BJ (cell line): Measurements from ENCODE around the gene MFRP. TPM values are rescaled to one million over a fixed set of nuclear protein-coding genes. Genes with fewer than 3 reads are reported as not detected.

ENCODE experiments used
- CTCF ChIA-PET: fragments of 350-600 bp; formaldehyde crosslinking; extraction: SDS; loops from one replicate; lab custom pipeline; 2021; ENCODE audit warnings: antibody characterized with exemption, inconsistent platforms; lab: Yijun Ruan, JAX
- POLR2A ChIA-PET: fragments of 300-600 bp; sonication (Branson Sonifier 250); formaldehyde crosslinking; extraction: SDS; loops from one replicate; lab custom pipeline; 2021; ENCODE audit warnings: antibody characterized with exemption; lab: Charles Lee
- DNase-seq: peaks from one replicate; pipeline ENCODE4 v3.0.0-alpha.2; 2011; ENCODE audit warnings: low read depth
- H3K27me3 ChIP-seq: 2 replicates; pipeline ENCODE4 v1.6.0; 2011; ENCODE audit warnings: low read length; ENCODE audit not compliant: control insufficient read depth, insufficient read depth
- H3K36me3 ChIP-seq: 2 replicates; pipeline ENCODE4 v1.5.1; 2011; ENCODE audit warnings: low read length; ENCODE audit not compliant: control insufficient read depth, insufficient read depth
- H3K4me3 ChIP-seq: 2 replicates; pipeline ENCODE4 v1.5.1; 2011; ENCODE audit warnings: low read depth, mild to moderate bottlenecking, control low read depth, low read length
- polyA plus RNA-seq: library from polyadenylated mRNA; depleted of rRNA; stranded (reverse); fragments of >200 nt; gene quantifications from 2 replicates; pipeline ENCODE4 v1.2.3, GENCODE V29; 2011
- TF ChIP-seq, protein P1 (sequence below): IDR thresholded peaks from 2 replicates; pipeline ENCODE4 v1.5.1; 2011; ENCODE audit warnings: low read depth, mild to moderate bottlenecking, control low read depth, inconsistent platforms, low read length, moderate library complexity; ENCODE audit not compliant: insufficient read depth

MFRP gene
- polyA plus RNA-seq, 1 experiment = not detected

DNA sequence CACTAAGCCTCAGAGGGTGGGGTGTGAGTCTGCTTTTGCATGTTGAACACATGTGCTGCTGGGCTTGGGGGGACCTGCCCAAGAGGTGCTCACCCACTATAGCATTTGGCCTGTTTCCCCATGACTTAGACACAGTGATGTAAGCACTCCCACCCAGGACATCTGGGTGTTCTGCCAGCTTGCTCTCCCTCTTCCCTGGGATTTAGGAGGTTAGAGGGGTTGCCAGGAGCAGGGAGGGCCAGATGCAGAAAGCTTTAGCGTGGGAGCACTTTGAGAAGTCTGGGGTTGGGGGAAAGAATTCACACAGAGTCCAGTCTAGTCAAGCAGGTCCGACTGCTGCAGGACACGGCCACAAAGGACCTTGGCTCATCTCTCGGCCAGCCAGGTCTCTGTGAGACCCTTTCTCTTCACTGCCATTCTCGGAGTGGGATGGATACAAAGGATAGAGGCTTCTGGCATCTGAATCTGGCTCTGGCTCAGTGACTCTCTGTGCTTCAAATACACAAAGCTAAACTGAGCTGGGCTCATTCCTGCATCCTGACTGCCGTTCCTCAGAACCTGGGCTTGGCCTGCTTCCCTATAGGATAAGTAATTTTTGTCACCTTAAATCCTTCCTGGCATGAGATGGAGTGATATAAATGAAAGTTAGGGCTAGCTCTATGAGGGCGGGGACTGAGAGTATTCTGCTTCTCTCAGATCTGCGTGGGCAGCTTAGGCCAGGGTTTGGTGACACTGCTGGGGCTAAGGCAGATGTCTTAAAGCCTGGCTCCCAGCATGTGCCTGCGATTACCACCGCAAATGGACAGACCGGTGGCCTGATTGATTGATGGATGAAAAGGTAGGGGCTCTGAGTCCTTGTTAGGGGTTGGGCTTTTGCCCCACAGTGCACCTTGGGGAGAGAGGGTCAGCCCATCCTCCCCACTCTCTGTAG is 20.4 kb upstream of the MFRP start:
- ChIA-PET POLR2A (interaction anchor here (1.1 kb wide), 1 partner anchor 29 kb away, joined by 5 read pairs; no protein-coding TSS in a partner anchor), CTCF (interaction anchor here (0.7 to 21.4 kb wide), 11 partner anchors 10 to 110 kb away, joined by 3 to 349 read pairs (median 8); partner anchors contain the start of gene USP2)
- Histone ChIP-seq H3K27me3 (no peaks in the 10 kb centered on the region; the same call in 1 of the 2 replicates), H3K4me3 (no peak overlapping the region), H3K36me3 (no peaks in the 10 kb centered on the region)
- TF ChIP-seq, protein P1, sequence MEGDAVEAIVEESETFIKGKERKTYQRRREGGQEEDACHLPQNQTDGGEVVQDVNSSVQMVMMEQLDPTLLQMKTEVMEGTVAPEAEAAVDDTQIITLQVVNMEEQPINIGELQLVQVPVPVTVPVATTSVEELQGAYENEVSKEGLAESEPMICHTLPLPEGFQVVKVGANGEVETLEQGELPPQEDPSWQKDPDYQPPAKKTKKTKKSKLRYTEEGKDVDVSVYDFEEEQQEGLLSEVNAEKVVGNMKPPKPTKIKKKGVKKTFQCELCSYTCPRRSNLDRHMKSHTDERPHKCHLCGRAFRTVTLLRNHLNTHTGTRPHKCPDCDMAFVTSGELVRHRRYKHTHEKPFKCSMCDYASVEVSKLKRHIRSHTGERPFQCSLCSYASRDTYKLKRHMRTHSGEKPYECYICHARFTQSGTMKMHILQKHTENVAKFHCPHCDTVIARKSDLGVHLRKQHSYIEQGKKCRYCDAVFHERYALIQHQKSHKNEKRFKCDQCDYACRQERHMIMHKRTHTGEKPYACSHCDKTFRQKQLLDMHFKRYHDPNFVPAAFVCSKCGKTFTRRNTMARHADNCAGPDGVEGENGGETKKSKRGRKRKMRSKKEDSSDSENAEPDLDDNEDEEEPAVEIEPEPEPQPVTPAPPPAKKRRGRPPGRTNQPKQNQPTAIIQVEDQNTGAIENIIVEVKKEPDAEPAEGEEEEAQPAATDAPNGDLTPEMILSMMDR = no peak
- no peak for DNase-seq

DNA sequence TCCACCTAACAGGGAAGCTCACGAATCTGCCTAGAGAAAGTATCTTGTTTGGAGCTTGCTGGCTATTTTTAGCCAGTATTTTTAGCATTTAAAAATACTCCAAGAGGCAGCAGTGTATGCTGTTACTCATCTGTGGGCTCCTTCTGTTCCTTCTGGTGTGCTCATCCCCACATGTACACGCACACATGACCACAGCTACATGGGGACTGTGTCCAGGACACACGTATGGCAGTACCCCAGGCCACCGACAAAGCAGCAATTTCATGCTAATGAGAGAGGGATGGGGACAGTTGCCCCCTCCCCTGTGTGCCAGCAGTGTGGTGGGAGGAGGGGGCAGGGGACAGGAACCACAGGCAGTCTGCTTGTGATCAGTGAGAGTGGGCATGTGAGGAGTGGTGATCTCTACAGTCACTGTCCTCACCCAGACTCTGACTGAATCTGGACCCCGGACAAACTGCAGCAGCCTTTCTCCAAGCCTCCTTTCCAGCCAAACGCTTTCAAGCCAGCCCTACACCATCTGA is 18.6 kb upstream of the MFRP start:
- ChIA-PET CTCF (interaction anchor here (0.6 to 3.2 kb wide), 14 partner anchors 9 to 803 kb away, joined by 3 to 32 read pairs (median 4); partner anchors contain the start of genes C1QTNF5 and USP2), POLR2A (no interaction called here)
- no peaks in the 10 kb centered on the region for H3K36me3 ChIP-seq
- H3K4me3 ChIP-seq = no peak overlapping the region
- TF ChIP-seq, protein P1 = no peak
- DNase-seq = no peak
- H3K27me3 ChIP-seq = no peaks in the 10 kb centered on the region

- DNase-seq = no peak
- Histone ChIP-seq H3K27me3 (no peaks in the 10 kb centered on the region), H3K36me3 (no peaks in the 10 kb centered on the region), H3K4me3 (peak overlapping the region; percentile 32)
- ChIA-PET CTCF (interaction anchor here (0.8 to 3.2 kb wide), 13 partner anchors 8 to 744 kb away, joined by 3 to 32 read pairs (median 5); partner anchors contain the start of genes C1QTNF5 and USP2), POLR2A (no interaction called here)
- TF ChIP-seq, protein P1 = no peak
Measured at GRCh38 chr11:119363851-119364590, 17.5 kb upstream of the MFRP start.

GRCh38 chr11:119363081-119363850 is 16.8 kb upstream of the MFRP start:
- H3K27me3 ChIP-seq = no peaks in the 10 kb centered on the region
- TF ChIP-seq, protein P1 = no peak
- H3K36me3 ChIP-seq = no peaks in the 10 kb centered on the region
- H3K4me3 ChIP-seq = no peak overlapping the region
- DNase-seq = no peak
- ChIA-PET CTCF (interaction anchor here (2.9 to 3.3 kb wide), 4 partner anchors 10 to 111 kb away, joined by 18 to 58 read pairs (median 29); no protein-coding TSS in a partner anchor), POLR2A (interaction anchor here (0.6 kb wide), 1 partner anchor 173 kb away, joined by 5 read pairs; no protein-coding TSS in a partner anchor)
